HG02852 (cell line): ENCODE measurements around the gene ANKFN1.

Source experiments
- ATAC-seq: cut with Tn5 transposase; IDR thresholded peaks from one replicate; pipeline ENCODE4 v1.9.1; 2021; ENCODE audit warnings: mild to moderate bottlenecking, moderate library complexity; ENCODE audit not compliant: unreplicated experiment

Gene ANKFN1

GRCh38 chr17:56434610-56435009 lies 281.3 kb downstream of the ANKFN1 start:
- peak; percentile 56 for ATAC-seq

DNA sequence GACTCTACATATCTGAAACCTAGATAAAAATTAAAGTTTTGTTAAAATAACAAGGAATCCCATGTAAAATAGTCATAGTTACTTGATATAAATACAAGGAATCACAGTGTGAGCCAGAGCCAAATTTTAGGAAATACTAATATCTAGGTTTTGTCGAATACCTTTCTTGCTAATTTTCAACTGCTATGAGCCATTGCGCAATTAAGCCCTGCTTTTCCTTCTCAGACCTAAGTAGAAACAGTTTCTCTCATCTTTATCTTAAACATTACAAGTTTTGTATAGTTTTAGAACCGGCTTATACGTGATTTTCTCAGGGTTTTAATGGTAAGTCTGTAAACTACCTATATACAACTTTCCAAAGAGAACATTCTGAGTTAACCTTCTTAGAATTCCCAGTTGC lies 282.9 kb downstream of the ANKFN1 start:
- ATAC-seq: no peak

GRCh38 chr17:56440419-56440818 lies 287.1 kb downstream of the ANKFN1 start:
- no peak for ATAC-seq

- no peak for ATAC-seq
Observed at GRCh38 chr17:56441308-56441707, 288.0 kb downstream of the ANKFN1 start.

DNA sequence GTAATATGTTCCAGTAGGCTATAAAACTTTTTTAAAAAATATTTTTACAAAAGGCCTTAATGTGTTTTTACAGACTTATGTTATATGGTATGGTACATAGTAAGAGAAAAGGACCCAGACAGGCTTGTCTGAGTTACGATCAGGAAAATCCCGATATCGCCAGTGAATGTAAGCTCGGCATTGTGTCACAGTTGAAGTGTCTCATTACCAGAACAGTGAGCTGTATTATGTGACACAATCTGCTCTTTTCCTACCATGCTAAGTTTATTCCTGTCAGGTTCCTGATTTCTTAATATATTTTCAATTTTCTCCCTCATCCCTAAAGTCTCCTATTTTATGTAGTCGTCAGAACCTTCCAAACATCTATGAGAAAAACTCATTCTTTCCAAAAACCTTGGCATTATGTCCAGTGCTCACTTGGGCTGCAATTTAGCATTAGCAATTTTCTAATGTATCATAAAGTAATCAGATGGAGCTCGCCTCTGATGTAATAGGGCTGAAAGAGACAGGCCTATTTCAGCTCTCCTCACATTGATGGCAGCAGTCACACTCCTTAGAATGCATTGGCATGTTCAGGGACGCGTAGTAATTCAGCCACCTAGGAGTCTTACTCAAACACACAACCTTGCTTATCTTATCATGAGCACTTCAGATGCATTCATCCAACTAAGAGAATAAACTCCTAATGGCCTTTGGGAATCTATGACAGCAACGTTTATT lies 292.6 kb downstream of the ANKFN1 start:
- ATAC-seq: no peak

GRCh38 chr17:56447171-56447570 lies 293.9 kb downstream of the ANKFN1 start:
- no peak for ATAC-seq

- ATAC-seq: no peak
Observed at GRCh38 chr17:56448371-56448770, 295.1 kb downstream of the ANKFN1 start.

GRCh38 chr17:56449176-56449575 lies 295.9 kb downstream of the ANKFN1 start:
- ATAC-seq: no peak

- no peak for ATAC-seq
Observed at GRCh38 chr17:56451629-56452028, 298.4 kb downstream of the ANKFN1 start.

DNA sequence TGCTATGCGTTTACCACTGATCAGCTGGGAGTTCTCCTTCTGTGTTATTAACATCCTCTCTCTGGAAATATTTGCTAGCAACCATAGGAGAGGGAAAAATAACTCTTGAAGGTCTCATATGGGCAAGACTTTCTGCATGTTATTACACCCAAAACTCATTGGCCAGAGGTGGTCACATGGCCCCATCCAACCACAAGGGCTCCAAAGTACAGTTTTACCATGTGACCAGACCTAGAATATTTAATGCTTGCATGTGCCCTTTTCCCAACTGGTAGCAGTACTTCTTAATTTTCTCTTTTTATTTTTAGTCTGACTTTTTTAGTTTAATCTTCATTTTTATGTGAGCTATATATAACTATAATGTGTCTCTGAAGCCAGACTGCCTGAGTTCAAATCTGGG lies 299.2 kb downstream of the ANKFN1 start:
- no peak for ATAC-seq

DNA sequence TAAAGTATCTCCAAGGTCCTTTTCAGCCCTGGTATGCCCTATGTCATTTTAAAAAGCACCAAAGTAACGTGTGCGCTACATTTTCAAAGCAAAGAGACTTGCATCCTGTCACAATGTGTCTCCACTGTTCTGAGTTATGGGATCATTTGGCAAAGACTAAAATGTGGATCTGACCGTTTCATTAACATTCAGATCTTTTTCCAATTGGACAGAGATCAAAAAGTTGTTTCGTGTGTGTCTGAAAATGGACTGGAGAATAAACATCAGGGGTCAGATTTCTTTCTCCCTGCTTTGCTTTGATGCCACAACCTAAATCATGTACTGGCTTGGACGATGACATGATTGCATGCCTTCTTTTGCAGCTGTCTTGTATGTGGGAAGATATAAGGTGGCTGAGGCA lies 304.2 kb downstream of the ANKFN1 start:
- ATAC-seq: no peak

- ATAC-seq: no peak
Observed at GRCh38 chr17:56465886-56466285, 312.6 kb downstream of the ANKFN1 start.

DNA sequence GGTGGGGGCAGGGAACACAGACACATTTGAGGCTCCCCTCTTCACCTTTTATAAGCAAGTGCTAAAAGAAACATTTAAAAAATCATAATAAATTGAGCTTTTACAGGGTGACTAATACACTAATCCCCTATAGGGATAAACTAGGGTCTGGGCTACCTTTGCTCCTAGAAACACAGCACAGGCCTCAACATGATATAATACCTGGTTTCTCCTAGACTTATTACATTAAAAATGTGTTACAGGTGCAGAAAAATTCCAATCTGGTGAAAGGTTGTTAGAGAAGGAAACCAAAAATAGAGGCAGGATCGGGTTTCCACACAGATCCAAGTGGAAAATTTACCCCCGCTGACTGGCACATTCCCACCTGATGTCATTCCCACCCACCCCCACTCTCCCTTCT lies 315.6 kb downstream of the ANKFN1 start:
- ATAC-seq: no peak

GRCh38 chr17:56471696-56472095 lies 318.4 kb downstream of the ANKFN1 start:
- ATAC-seq: no peak

DNA sequence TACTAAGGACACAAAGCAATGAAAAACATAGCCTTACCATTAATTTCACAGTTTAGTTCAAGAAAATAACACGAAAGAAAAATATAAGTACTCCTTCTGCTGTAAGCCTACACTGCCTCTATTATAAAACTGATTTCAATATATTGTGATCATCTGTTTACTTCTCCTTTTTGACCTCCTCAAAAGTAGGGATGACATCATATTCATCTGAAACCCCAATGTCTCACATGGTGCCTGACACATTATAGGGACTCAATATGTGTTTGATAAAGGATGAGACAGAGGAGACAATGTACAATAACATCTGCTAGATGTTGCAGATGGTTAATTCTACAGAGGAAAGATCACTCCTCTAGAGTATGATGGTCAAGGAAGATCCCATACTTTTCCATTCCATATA lies 321.8 kb downstream of the ANKFN1 start:
- no peak for ATAC-seq

- peak; percentile 55 for ATAC-seq
Observed at GRCh38 chr17:56478836-56479447, 325.7 kb downstream of the ANKFN1 start.

GRCh38 chr17:56480501-56480900 lies 327.2 kb downstream of the ANKFN1 start:
- ATAC-seq: no peak

- ATAC-seq: no peak
Observed at GRCh38 chr17:56481659-56482058, 328.4 kb downstream of the ANKFN1 start.

DNA sequence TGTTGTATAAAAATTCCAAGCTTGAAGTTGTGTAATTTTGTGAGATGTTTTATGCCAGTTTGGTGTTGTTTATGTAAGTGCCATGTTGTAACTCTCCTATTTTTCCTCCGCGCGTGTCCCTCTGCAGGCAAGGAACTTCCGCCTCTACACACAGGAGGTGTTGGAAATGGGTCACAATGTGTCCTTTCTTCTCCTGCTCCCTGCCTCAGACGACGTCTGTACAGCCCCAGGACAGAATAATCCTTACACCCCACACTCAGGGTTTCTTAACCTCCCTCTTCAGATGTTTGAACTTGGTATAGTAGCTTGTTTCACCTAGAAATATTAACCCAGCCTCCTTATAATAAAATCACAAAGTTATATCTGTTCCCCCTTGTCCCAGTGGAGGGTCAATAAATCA lies 329.0 kb downstream of the ANKFN1 start:
- no peak for ATAC-seq

DNA sequence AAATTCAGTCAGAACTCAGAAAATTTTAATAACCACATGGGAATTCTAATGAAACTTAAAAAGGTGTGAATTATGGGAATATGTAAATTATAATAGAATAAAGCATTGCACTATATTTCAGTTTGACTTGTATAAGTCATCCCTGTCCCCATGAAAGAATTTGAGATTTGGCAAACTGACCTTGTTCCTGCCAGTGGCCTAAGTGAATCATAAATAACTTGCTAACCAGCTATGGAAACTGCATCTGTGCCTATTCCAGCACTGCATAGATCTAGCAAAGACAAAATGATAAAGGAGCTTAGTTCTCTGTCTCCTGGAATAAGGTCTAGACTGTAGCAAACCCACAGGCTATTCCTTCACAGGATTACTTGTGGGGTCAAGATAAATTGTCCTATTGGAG lies 333.5 kb downstream of the ANKFN1 start:
- ATAC-seq: no peak

DNA sequence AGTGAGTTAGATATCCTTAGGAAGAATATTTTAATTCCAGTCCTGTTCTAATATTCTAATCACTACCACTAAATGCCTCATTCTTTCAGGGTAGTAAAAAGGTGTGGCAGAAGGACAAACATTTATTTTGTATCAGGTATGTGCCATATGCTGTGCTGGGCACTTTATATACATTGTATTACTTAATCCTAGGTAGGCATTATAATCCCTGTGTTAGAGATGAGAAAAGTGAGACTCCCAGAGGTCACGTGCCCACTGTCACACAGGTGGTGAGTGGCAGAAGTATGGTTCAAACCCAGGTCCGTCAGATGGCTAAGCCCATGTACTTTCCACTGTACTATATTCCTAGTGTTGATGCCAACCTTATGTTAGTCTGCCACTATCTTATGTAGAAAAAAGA lies 335.5 kb downstream of the ANKFN1 start:
- ATAC-seq: no peak

DNA sequence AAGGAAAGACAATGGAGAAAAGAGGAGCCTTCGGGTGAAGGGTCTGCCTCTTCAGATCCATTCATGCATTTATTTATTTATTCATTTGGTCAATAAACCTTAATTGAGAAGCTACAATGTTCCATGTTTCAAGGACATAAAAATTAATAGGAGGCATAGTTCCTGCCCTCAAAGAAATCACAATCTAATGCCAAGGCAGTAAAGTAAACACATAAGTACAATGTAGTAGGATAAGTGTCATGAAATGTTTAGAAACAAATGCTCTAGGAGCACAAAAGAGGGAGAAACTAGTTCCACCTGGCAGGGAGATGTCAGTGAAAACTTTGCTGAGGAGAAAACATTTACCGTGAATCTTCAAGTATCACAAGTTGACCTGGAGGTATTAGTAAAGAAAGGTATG lies 336.7 kb downstream of the ANKFN1 start:
- ATAC-seq: no peak

DNA sequence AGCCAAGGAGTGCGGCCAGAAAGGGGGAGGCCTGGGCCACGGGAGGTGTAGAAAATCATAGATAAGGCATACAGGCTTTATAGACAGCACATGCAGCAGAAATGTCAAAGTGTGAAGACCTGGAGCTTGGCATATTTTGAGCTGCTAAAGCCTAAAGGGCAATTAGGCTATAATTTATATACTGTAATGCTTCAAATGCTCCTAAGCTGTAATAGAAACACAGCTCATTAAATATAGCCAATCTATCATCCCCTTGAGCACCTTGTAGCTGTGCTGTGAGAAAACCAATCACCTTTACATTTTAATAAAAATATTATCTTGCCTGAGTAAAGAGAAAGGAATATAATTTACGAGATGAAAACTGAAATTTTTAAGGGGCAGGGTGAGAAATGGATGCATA lies 342.3 kb downstream of the ANKFN1 start:
- ATAC-seq: no peak
